NAMALWA (cell line): Measurements from ENCODE around the gene C10orf105.

Experiments used
- DNase-seq: peaks from one replicate; pipeline ENCODE4 v3.0.0-alpha.2; 2015; ENCODE audit warnings: low spot score

C10orf105 gene

GRCh38 chr10:71716426-71716825, 3.2 kb downstream of the C10orf105 start:
- DNase-seq, result no peak

DNA sequence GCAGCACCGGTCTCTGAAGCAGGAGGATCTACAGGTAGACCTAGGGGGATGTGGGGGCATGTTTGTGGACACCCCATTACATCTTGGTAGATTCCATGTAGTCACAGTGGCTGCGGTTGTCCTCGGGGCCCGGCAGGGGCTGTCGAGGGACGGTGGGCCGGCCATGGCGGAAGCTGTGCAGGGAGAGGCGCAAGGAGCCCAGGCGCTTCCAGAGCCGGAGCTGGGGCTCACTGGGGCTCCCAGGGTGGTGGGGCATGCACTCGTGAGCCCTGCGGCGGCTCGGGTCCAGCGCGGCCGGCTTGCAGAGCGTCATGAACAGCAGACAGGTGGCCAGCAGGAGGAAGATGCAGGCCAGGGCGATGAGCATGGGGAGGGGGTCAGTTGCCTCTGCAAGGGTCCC, 3.7 kb downstream of the C10orf105 start:
- DNase-seq, result no peak

GRCh38 chr10:71715026-71715425, 4.6 kb downstream of the C10orf105 start:
- no peak for DNase-seq

DNA sequence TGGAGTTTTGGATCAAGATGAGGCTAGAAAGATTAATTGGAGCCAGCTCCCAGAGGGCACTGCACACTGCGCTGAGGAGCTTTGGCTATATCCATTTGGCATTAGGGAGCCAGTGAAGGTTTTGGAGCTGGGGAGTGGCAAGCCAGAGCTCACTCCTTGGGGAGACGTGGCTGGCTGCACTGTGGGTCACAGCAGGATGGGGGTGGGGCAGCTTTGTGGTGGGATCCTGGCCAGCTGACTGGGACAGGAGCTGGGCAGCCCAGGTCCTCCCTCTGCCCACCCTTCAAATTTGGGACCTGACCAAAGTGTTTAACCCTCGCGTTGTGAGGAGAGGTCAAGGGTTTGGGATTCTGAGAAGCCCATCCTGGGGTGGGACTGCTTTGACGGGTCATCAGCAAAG, 5.0 kb downstream of the C10orf105 start:
- no peak for DNase-seq

GRCh38 chr10:71714031-71714410, 5.6 kb downstream of the C10orf105 start:
- no peak for DNase-seq

GRCh38 chr10:71713135-71714030, 6.2 kb downstream of the C10orf105 start:
- DNase-seq, result no peak

DNA sequence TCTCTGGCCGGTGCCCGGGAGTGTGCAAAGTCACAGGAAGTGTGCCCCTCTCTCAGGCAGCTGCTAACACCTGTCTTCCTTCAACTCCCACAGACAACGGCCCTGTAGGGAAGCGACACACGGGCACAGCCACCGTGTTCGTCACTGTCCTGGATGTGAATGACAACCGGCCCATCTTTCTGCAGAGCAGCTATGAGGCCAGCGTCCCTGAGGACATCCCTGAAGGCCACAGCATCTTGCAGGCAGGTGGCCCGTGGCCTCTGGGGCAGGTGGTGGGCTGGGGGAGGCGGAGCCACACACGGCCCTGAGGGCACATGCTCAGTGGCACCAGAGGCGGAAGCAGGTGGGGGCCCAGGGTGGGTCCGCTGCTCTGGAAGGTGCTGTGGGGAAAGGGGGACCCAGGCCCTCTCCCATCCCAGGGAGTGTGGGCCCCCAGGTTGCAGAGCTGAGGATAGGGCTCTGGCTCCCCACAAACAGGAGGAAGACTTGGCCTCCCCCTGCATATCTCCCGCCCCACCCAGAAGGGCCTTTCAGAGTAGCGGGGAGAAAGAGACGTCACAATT, 6.9 kb downstream of the C10orf105 start:
- DNase-seq, result no peak

- no peak for DNase-seq
These were observed 7.4 kb downstream of the C10orf105 start for GRCh38 chr10:71712170-71712569.

- no peak for DNase-seq
These were observed 8.4 kb downstream of the C10orf105 start for GRCh38 chr10:71711052-71711623.

DNA sequence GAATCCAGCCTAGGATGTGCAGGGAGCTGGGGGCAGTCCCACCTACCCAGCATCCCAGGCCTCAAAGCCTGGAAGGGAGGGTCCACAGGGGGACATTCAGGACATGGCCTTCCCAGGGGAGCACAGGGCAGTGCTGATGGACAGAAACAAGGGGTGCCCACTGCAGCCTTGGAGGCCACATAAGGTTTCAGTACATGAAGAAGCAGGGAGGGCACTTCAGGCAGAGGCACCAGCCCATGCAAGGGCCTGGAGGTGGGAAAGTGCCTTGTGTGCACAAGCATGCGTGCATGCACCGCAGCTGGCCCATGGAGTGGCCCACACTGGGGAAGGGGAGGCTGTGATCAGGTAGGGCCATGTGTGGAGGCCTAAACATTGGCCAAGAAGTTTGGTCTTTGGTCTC, 9.1 kb downstream of the C10orf105 start:
- DNase-seq, result no peak

DNA sequence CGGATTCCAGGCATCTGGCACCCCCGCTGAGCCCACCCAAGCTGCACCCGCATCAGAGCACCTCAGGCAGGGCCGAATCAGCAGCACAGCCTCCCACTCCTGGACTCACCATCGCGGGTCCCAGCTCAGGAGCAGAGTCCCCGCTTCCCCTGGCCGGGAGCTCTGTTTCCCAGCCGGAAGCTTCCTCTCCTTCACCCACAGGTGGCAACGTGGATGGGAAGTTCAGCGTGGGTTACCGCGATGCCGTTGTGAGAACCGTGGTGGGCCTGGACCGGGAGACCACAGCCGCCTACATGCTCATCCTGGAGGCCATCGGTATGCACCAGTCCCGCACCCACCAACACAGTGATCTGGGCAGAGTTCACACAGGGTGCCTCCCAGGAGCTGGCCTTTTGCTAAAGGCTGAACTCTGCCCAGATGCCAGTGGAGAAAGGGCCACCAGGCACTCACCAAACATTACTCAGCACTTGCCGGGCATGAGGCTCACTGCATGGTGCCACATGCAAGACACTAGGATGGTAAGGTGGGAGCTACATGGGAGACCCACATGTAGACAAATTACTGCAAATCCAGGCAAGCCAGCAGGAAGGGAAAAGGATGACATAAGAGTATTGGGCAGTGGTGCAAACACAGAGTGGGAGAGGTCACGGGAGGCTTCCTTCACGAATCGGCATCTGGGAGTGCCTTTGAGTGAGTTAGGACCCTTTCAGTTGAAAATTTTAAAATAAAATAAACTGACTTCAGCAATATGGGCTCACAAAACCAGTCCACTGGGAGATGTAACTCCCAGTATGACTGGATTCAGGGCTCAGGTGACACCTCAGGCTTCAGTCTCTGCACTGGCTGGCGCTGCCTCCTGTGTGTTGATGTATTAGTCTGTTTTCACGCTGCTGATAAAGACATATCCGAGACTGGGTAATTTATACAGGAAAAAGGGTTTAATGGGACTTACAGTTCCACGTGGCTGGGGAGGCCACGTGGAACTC, 10.4 kb downstream of the C10orf105 start:
- DNase-seq, result no peak

DNA sequence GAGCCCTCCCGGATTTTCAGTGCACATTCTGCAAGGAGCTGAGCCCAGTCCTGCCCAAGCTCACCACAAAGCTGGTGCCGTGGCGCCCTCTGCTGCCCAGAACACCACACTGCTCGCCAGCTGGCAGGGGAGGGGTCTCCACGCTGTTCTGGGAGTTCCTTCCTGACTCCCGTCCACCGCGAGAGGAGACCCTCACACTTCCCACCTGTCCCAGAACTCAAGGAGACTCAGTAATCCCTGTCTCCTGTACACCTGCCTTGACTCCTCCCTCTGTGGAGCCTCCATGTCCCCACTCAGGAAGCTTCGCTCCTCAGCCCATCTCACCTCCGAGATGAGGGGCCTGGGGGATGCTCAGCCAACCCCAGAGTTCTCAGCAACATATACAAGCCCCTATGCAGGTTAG, 11.3 kb downstream of the C10orf105 start:
- peak; percentile 53 for DNase-seq

GRCh38 chr10:71707240-71707789, 12.3 kb downstream of the C10orf105 start:
- no peak for DNase-seq

GRCh38 chr10:71706216-71707121, 13.1 kb downstream of the C10orf105 start:
- no peak for DNase-seq

- DNase-seq, result no peak
These were observed 14.0 kb downstream of the C10orf105 start for GRCh38 chr10:71705582-71705981.

- DNase-seq, result no peak
These were observed 14.8 kb downstream of the C10orf105 start for GRCh38 chr10:71704816-71705215.

DNA sequence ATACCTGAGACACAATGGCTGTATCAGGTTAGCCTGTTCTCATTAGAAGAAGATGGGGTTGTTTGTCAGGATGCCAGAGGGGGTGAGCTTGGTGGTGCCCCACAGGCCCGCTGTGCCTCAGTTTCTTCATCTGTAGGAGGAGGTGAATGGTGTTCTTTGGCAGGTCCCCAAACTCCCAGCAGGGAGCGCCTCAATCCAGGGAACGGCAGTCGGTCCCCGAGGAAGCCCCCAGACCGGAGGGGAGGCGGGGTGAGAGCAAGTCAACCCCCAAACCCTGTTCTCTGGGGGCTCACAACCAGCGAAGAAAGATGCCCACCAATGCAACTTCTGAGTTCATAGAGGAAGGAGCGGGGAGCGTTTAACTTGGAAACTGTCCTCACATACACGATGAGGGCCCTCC, 16.0 kb downstream of the C10orf105 start:
- DNase-seq, result no peak

- DNase-seq, result no peak
These were observed 18.0 kb downstream of the C10orf105 start for GRCh38 chr10:71701496-71702132.

- DNase-seq, result no peak
These were observed 18.7 kb downstream of the C10orf105 start for GRCh38 chr10:71700731-71701368.

DNA sequence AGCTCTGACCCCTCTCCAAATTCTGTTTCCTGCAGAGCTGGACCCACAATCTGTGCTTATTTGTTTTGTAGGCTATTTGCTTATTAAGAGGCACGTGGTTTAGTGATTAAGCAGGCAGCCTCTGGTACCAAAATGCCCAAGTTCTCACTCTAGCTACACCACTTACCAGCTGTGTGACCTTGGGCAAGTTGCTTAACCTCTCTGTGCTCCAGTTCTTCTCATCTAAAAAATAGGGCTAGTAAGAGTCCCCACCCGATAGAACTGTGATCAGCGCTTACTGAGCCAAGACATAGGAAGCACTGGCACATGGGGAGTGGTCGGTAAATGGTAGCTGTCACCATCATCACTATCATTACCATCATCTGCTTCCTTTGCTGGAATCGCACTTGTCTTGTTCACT, 20.8 kb downstream of the C10orf105 start:
- no peak for DNase-seq
